OCI-LY1 (cell line): ENCODE measurements around the gene PRRX1.

Source experiments
- H2AFZ ChIP-seq: fragments of 200-600 bp; sonication (generic), shearing (Covaris generic); 2 replicates; pipeline ENCODE4 v1.6.0; 2014; ENCODE audit warnings: antibody characterized with exemption, mild to moderate bottlenecking, low read length
- H3F3A ChIP-seq: fragments of 200-600 bp; sonication (generic), shearing (Covaris generic); 2 replicates; pipeline ENCODE4 v1.6.0; 2014; ENCODE audit warnings: mild to moderate bottlenecking, antibody characterized with exemption, low read length, moderate library complexity; ENCODE audit not compliant: insufficient read depth
- H3K27ac ChIP-seq: fragments of 200-600 bp; sonication (generic); 2 replicates; pipeline ENCODE4 v1.5.1; 2014; ENCODE audit warnings: low read length, mixed run types, mild to moderate bottlenecking, low read depth; ENCODE audit not compliant: poor library complexity, severe bottlenecking
- H3K27me3 ChIP-seq: fragments of 200-600 bp; sonication (generic); 2 replicates; pipeline ENCODE4 v1.6.0; 2014; ENCODE audit warnings: antibody characterized with exemption, mild to moderate bottlenecking, low read length, moderate library complexity; ENCODE audit not compliant: insufficient read depth
- H3K36me3 ChIP-seq: fragments of 200-600 bp; sonication (generic); 2 replicates; pipeline ENCODE4 v1.6.1; 2014; ENCODE audit warnings: mild to moderate bottlenecking, antibody characterized with exemption, low read length, moderate library complexity, mixed read lengths; ENCODE audit not compliant: insufficient read depth
- H3K4me1 ChIP-seq: fragments of 200-600 bp; sonication (generic); 2 replicates; pipeline ENCODE4 v1.5.1; 2014; ENCODE audit warnings: mild to moderate bottlenecking, low read length, moderate library complexity; ENCODE audit not compliant: insufficient read depth, severe bottlenecking
- H3K4me2 ChIP-seq: fragments of 200-600 bp; sonication (generic), shearing (Covaris generic); 2 replicates; pipeline ENCODE4 v1.6.1; 2014; ENCODE audit warnings: low read length
- H3K4me3 ChIP-seq: fragments of 200-600 bp; sonication (generic); 2 replicates; pipeline ENCODE4 v1.5.1; 2014; ENCODE audit warnings: low read length, low read depth, mild to moderate bottlenecking, mixed read lengths; ENCODE audit not compliant: poor library complexity, severe bottlenecking
- H3K79me2 ChIP-seq: fragments of 200-600 bp; shearing (Covaris generic); 2 replicates; pipeline ENCODE4 v1.6.1; 2016; ENCODE audit warnings: mixed run types, low read length, mixed read lengths; ENCODE audit not compliant: insufficient read depth
- H3K9ac ChIP-seq: fragments of 200-600 bp; sonication (generic), shearing (Covaris generic); 2 replicates; pipeline ENCODE4 v1.6.1; 2014; ENCODE audit warnings: mild to moderate bottlenecking, low read length, mixed read lengths
- H3K9me2 ChIP-seq: fragments of 200-600 bp; sonication (generic), shearing (Covaris generic); 2 replicates; pipeline ENCODE4 v1.6.1; 2014; ENCODE audit warnings: low read depth, mild to moderate bottlenecking, low read length, mixed read lengths
- H3K9me3 ChIP-seq: fragments of 200-600 bp; shearing (Covaris generic); 2 replicates; pipeline ENCODE4 v1.6.1; 2014; ENCODE audit warnings: low read length, mixed read lengths
- H4K20me1 ChIP-seq: fragments of 200-600 bp; sonication (generic), shearing (Covaris generic); 2 replicates; pipeline ENCODE4 v1.6.0; 2016; ENCODE audit warnings: mild to moderate bottlenecking, low read length; ENCODE audit not compliant: insufficient read depth
- CTCF ChIP-seq: fragments of 200-600 bp; sonication (generic), shearing (Covaris generic); IDR thresholded peaks from 2 replicates; pipeline ENCODE4 v1.5.1; 2017; ENCODE audit warnings: mild to moderate bottlenecking, antibody characterized with exemption, low read length, moderate library complexity, mixed read lengths
- EZH2 ChIP-seq: fragments of 200-600 bp; sonication (generic), shearing (Covaris generic); IDR thresholded peaks from 2 replicates; pipeline ENCODE4 v1.8.0; 2017; ENCODE audit warnings: borderline replicate concordance, mixed run types, mild to moderate bottlenecking, antibody characterized with exemption, low read length, moderate library complexity, mixed read lengths

PRRX1 gene

GRCh38 chr1:170714938-170715337, 51.0 kb downstream of the PRRX1 start:
- Histone ChIP-seq H3K27me3 (no peaks in the 10 kb centered on the region), H3K9me3 (no peaks in the 10 kb centered on the region), H3K9me2 (no peaks in the 10 kb centered on the region), H3K4me3 (no peak overlapping the region), H3K9ac (no peak overlapping the region), H2AFZ (no peak overlapping the region), H3K36me3 (no peaks in the 10 kb centered on the region), H3K4me2 (no peak overlapping the region), H3F3A (no peaks in the 10 kb centered on the region), H3K4me1 (no peaks in the 10 kb centered on the region), H3K79me2 (no peaks in the 10 kb centered on the region), H3K27ac (no peak overlapping the region), H4K20me1 (no peaks in the 10 kb centered on the region)
- TF ChIP-seq EZH2, result no peak
- no peak for TF ChIP-seq CTCF

- Histone ChIP-seq H3K4me3 (no peak overlapping the region), H2AFZ (no peak overlapping the region), H3K9me2 (no peaks in the 10 kb centered on the region), H3K9ac (no peak overlapping the region), H3F3A (no peaks in the 10 kb centered on the region), H3K4me1 (no peaks in the 10 kb centered on the region), H3K27me3 (no peaks in the 10 kb centered on the region), H3K4me2 (no peak overlapping the region), H3K79me2 (no peaks in the 10 kb centered on the region), H3K27ac (no peak overlapping the region), H3K36me3 (no peaks in the 10 kb centered on the region), H4K20me1 (no peaks in the 10 kb centered on the region), H3K9me3 (no peaks in the 10 kb centered on the region)
- TF ChIP-seq EZH2, result no peak
- TF ChIP-seq CTCF, result no peak
Observed at GRCh38 chr1:170716835-170717429, 53.0 kb downstream of the PRRX1 start.

DNA sequence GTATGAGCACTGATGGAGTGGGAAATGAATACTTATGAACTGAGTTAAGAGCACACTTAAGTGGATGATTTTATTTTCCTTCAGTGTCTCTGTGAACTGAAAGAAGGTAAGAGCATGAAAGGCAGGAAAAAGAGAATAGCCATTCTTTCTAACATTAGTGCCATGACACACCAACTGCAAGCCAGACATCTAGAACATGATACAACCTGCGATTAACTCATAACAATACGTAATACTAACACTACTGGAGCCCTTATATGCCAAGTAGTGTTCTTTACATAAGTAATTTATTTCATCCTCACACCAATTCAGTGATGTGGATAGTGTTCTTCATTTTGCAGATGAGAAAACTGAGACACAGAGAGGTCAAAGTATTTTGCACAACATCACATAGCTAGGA, 56.7 kb downstream of the PRRX1 start:
- Histone ChIP-seq H3K9ac (no peak overlapping the region), H3K79me2 (no peaks in the 10 kb centered on the region), H3K27me3 (no peaks in the 10 kb centered on the region), H3F3A (no peaks in the 10 kb centered on the region), H3K27ac (no peak overlapping the region), H3K36me3 (no peaks in the 10 kb centered on the region), H2AFZ (no peak overlapping the region), H3K9me2 (no peaks in the 10 kb centered on the region), H3K4me1 (no peaks in the 10 kb centered on the region), H4K20me1 (no peaks in the 10 kb centered on the region), H3K9me3 (no peaks in the 10 kb centered on the region), H3K4me3 (no peak overlapping the region), H3K4me2 (no peak overlapping the region)
- no peak for TF ChIP-seq CTCF
- TF ChIP-seq EZH2, result no peak
